ENCODE data around the gene ATRIP. TPM values are rescaled to one million over a fixed set of nuclear protein-coding genes. Genes with fewer than 3 reads are reported as not detected.
"Not testable (repeated sequence)": the region's sequence is repeated elsewhere in the genome, so short reads cannot be mapped to it uniquely, and the experiment has no call there.

The ATRIP gene
- total RNA-seq, 1 experiment from 2014 or later: 14.1 TPM

DNA sequence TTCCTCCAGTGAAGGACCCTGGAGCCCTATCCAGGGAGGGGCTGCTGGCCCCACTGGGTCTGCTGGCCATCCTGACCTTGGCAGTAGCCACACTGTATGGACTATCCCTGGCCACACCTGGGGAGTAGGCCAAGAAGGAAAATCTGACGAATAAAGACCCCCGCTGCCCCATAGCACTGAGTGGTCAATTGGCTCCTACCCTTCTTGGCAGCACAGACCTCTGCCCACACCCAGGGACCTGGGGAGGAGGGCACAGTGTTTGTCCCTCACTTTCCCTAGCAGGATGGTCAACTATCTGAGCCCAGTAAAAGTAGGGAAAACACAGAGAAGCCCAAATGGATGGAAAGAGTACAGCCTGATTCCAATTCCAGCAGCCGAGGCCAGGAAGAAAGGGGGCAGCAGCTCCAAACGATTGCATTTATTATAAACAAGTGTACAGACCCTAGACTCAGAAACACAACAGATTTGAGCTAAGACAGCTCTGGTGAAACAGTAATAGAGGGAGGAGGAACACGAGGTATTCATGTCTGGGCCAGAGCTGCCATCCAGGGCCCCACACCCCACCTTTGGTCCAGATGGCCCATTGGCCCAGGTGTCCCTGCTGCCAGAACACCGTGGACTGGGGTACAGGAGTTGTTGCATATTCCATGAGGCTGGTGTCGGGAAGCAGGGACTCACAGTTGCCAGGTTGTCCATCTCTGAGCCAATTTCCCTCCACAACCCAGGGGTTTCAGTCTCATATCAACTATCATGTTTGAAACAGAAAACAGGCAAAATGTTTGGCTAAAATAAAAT, 21.1 kb downstream of the ATRIP start:
- DNase-seq (ENCODE audit: low read depth): no peak

DNA sequence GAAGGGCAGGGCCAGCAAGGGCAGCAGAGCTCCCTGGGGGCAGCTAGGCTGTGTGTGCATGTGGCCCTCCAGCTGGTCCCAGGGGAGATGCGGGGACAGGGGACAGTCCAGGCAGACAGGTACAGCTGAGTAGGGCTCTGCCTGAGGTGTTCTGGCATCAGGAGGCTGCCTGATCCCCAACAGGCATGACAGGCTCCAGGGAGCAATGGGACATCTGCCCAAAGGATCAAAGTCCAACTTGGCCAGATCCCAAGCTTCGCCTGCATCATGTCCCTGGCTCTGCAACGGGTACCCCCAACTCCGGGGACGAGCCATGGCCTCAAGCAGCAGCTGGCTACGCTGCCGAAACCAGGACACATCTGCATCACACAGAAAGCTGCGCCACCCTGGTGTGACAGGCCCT, 21.8 kb downstream of the ATRIP start:
- DNase-seq (ENCODE audit: low read depth): no peak

DNA sequence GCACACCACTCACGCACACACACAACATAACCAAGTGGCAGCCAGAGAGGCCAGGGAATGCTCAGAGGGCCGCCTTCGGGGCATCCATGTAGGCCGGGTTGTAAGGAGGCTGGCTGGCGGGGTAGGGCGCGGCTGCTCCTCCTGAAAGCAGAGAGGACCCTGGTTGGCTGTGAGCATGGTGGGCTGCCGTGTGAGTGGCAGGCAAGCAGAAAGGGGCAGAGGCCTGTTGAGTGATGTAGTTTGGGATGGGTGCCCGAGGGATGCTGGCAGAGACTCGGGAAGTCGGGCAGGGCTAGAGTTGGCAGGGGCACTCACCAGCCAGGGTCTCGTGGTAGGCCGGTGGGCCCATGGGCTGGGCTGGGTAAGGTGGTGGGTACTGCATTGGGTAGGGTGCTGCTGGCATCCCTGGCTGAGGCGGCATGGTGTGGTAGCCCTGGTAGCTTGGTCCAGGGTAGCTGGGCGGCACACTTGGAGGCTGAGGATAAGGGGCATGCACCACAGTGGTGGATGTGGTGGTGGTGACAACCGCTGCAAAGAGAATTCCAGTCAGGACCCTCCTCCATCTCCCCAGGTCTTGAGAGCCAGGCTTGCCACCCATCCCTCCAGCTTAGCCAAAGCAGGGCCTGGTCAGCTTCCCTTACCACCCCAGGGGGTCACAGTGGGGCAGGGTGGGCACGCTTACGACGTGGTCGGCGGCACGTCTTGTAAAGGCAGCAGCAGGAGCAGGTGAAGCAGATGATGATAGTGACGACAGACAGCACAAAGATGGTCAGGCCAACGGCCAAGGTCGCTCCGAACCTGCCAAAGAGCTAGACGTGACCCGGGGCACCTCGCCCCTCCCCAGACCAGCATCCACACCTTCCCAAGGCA, 22.7 kb downstream of the ATRIP start:
- DNase-seq (ENCODE audit: low read depth): no peak

DNA sequence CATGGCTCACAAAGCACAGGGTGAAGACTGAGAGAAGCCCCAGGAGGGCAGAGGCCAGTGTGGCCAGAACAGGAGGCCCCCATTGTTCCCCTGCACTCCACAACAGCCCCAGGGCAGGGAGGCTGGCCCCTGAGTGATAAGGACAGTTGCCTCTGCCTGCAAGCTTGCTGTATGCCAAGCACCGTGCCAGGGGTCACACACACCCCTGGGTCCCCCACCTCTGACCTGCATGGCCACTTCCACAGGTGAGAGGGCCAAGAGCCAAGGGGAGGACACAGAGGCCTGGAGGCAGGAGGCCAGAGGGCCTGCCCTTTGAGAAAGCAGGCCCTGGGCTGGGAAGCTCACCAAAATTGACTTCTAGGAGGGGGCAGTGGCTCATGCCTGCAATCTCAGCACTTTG, 23.7 kb downstream of the ATRIP start:
- DNase-seq (ENCODE audit: low read depth): no peak

DNA sequence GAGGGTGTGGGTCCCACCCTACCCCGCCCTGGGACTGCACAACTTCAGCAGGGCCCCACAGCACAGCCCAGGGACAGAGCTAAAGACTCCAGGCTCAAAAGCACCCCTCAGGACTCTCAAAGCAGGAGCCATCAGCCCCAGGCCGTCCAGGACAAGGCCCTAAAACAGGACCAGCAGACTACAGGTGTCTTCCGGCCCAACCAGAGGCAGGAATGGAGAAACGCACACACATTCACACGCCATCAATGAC, 26.1 kb downstream of the ATRIP start:
- DNase-seq (ENCODE audit: low read depth): no peak

DNA sequence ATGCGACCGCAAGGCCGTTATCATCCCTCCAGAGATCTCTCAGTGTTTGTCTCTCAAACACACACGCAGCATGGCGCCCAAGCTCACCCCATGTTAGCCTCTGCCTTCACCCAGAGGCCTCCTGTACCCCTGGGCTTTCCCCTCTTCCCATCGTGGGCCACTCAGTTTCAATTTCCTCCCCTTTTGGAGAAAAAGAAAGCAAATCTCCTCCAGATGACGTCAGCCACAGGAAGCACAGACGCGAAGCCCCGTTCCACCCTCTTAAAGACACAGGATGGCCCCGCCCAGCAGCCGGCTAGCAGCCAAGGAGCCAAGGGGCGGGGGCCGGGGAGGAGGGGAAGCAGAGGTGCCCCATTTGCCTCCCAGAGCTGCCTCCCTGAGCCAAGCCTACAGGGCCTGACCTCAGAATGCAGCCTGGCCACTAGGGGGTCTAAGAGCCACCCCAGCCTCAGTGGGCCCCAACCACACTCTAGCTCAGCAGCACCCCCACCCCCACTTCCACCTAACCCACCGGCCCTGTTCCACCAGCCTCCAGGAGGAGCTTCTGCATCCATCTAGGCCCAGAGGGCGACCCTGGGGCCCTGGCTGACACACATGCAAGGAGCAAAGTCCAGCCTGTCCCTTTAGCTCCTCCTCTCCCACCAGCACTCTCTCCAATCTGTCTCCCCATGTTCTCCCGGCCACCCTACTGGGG, 26.5 kb downstream of the ATRIP start:
- peak; percentile 91 for DNase-seq (ENCODE audit: low read depth)

DNA sequence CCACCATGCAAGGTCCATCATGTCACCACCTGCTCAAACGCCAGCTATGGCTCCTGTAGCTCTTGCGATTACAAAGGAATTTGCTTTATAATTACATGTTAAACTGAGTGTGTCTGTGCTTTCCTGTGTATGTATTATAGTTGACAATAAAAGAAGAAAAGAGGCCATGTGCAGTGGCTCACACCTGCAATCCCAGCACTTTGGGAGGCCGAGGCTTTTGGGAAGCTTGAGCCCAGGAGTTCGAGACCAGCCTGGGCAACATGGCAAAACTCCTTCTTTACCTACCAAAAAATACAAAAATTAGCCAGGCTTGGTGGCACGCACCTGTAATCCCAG, 27.0 kb downstream of the ATRIP start:
- no peak for DNase-seq (ENCODE audit: low read depth)

DNA sequence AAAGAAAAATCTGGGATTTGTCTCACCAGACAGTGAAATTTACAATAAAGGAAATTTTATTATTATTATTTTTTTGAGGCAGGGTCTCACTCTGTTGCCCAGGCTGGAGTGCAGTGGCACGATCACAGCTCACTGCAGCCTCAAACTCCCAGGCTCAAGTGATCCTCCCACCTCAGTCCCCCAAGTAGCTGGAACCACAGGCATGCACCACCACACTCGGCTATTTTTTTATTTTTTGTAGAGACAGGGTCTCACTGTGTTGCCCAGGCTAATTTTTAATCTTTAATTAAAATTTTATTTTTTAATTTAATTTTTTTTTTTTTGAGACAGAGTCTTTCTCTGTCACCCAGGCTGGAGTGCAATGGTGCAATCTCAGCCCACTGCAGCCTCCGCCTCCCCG, 27.5 kb downstream of the ATRIP start:
- not testable (repeated sequence) for DNase-seq (ENCODE audit: low read depth)

DNA sequence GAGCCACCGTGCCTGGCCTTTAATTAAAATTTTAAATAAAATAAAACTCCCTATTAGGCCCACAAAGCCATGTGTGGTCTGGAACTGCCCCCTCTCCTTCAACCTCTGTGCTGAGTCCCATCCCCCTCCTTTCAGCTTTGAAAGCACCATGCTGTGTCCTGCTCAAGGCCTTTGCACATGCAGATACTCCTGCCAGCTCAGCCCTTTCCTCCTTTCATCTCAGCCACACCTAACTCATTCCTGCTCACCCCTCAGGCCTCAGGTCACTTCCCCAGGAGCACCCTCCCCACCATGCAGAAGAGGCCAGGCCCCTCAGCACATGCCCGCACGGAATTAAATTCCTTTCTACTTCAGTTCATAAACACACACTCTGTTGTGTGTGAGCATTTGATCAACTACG, 28.1 kb downstream of the ATRIP start:
- DNase-seq (ENCODE audit: low read depth): no peak

DNA sequence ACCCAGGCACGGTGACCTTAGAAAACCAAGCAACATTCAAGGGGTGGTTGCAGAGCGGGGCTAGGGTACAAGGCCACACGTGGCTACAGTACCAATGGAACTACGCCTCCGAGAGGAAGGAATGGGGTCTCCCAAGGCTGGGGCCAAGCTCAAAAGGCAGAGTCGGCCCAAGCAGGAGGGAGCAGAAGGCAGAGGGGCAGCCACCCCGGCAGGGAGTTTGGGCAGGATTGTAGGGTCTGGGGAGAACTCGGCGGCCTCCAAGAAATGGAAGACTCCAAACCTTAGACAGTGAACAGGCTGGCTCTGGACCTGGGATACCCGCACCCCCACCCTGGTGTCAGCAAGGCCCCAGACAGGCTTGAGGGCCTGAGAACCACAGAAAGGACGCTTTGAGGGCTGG, 28.7 kb downstream of the ATRIP start:
- DNase-seq (ENCODE audit: low read depth): no peak

DNA sequence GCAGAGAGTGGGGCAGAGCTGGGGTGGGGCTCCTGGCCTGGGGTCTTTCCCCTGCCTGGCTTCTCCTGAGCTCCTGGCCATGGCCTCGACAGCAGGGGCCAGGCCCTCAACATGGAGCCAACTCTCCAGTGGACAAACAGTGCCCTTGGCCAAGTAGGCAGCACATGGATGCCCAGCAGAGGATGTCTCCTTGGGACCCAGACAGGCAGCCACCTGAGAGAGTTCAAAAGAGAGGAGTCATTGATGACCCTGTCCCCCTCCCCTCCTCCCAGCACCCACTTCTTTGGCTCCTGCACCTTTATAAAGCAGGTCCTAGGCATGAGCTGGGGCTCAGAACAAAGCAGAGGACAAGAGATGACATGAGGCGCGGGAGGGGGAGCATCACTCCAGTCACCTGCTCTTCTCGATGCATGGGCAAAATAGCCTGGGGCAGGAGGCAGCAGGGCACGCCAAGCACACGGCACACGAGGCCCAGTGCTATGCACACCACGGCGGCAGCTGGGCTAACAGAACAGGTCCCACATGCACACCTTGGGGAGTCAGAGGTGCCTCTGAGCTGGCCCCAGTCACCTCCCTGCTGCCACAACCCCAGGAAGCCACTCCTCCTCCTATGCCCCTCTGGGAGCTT, 30.0 kb downstream of the ATRIP start:
- no peak for DNase-seq (ENCODE audit: low read depth)

DNA sequence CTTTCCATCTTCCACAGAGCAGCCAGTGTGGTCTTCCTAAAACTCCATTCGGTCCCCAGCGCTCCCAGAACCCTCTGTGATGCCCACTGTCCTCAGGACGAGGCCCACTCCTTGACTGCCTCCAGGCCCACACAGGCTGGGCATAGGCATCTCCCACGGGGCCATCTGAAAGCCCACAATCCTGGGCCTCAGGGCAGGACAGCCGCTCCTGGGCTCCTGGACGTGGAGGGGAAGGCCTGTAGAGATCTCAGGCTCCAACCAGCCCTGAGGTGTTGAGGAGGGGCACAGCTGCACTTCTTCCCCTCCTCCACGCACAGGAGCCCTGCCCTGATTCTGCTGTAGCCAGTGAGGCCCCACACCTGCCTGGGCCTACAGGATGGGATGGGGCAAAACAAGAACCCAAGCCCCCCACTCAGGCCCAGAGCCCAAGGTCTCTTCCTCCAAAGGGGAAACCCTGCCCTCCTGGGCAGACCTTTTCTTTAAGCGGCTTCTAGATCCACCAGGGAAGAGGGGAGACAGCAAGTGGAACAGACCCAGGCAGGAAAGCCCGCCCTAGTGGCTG, 31.5 kb downstream of the ATRIP start:
- no peak for DNase-seq (ENCODE audit: low read depth)

DNA sequence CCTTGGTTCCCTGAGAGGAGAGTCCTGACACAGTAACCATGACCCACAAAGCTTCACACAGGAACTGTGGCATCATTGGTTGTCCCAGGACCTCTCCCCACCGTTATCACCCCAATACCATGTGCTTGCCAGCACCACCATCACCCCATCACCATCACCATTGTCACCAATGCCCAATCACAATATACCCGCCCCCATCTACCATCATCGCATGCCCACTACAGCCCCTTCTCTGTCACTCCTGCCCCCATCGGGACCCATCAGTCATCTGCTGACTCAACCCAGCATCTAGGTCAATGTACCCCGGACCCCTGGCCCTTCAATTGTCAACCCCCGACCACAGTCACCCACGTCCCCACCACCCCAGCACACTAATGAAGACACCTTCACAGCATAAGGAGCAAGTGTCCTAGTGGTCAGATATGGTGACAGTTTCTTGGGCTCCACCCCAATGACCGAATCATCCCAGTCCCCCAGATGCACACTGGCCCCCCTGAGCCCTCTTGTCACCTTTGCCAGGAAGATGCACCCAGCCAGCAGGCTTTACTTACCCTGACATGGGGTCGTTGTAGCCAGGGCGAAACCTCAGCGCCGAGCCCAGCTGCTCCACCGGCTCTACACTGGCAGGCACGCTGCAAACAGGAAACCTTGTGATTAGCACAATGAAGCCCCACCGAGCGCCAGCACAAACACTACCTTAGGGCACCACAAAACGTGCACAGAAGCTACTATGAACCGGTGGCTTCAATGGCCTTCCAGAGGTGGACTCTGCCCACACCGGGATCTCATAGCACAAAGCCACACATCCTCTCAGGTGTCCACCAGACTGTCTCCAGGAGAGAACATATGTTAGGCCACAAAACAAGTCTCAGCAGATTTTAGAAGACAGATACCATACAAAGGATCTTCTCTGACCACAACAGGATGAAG, 32.4 kb downstream of the ATRIP start:
- no peak for DNase-seq (ENCODE audit: low read depth)

DNA sequence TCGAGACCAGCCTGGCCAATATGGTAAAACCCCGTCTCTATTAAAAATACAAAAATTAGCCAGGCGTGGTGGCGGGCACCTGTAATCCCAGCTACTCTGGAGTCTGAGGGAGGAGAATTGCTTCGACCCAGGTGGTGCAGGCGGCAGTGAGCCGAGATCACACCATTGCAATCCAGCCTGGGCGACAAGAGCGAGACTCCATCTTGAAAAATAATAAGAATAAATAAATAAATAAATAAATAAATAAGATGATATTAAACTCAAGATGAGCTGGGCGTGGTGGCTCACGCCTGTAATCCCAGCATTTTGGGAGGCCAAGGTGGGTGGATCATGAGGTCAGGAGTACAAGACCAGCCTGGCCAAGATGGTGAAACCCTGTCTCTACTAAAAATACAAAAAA, 34.4 kb downstream of the ATRIP start:
- not testable (repeated sequence) for DNase-seq (ENCODE audit: low read depth)

DNA sequence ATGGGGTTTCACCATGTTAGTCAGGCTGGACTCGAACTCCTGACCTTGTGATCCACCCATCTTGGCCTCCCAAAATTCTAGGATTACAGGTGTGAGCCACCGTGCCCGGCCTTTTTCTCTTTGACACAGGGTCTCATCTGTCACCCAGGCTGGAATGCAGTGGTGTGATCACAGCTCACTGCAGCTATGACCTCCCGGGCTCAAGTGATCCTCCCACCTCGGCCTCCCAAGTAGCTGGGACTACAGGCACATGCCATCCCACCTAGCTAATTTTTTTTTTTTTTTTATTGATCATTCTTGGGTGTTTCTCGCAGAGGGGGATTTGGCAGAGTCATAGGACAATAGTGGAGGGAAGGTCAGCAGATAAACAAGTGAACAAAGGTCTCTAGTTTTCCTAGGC, 36.3 kb downstream of the ATRIP start:
- DNase-seq (ENCODE audit: low read depth): not testable (repeated sequence)

DNA sequence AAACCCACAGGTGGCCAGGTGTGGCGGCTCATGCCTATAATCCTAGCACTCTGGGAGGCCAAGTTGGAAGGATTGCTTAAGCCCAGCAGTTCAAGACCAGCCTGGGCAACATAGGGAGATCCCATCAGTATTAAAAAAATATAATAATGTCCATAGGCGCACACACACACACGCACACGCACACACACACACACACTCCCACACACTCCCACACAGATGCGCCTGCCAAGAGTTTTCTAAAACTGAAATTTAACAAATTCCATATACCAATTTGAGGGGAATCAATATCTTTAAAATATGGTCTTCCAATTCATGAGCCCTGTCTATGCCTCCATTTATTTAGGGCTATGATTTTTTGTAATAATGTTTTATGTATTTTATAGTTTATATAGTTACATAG, 40.4 kb downstream of the ATRIP start:
- no peak for DNase-seq (ENCODE audit: low read depth)

DNA sequence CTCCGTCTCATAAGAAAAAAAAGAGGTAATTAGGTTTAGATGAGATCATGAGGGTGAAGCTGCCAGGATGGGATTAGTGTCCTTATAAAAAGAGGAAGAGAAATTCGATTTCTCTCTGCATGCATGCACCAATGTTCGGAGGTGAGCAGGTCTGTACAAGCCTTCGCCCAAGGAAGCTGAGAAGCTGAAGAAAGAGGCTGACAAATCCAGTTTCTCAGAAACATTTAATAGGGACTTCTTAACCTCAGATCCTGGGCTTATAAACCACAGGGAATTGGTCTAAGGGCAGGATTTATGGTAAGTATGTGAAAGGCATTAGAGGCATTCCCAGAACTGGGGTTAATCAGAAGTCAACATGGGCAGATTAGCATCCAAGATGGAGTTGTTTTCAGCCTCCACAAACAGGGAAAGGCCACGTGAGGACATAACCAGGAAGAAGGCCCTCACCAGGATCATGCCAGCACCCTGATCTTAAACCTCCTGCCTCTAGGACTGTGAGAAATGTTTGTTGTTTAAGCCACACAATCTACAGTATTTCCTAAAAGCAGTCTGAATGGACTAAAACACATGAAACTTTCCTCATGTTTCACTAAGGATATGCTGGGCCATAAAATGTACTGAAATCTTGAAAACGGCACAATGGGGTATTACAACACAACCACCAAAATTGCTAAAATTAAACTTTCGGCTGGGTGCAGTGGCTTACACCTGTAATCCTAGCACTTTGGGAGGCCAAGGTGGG, 46.1 kb downstream of the ATRIP start:
- DNase-seq (ENCODE audit: low read depth): no peak

DNA sequence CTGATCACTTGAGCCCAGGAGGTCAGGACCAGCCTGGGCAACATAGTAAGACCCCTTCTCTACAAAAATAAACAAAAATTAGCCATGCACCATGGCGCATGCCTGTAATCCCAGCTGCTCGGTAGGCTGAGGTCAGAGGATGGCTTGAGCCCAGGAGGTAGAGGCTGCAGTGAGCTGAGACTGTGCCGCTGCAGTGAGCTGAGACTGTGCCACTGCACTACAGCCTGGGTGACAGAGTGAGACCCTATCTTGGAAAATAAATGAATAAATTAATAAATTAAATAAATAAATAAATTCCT, 46.6 kb downstream of the ATRIP start:
- DNase-seq (ENCODE audit: low read depth): no peak

DNA sequence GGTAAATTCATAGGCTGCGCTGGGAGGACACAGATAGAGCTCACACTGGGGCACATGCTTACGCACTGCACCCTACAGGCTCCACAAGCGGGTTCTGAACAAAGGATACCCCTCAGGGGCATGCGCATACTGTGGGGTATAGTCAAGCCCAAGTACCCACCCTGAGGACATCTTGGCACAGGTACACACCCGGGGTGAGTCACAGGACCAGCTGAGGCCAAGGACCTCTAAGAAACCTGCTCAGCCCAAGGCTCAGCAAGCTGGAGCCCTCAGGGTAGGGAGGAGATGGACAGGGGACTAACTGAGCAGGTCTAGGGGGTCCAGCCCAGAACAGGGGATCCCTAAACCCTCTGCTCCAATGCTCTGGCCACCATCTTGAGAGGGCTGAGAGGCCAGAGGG, 54.1 kb downstream of the ATRIP start:
- no peak for DNase-seq (ENCODE audit: low read depth)

DNA sequence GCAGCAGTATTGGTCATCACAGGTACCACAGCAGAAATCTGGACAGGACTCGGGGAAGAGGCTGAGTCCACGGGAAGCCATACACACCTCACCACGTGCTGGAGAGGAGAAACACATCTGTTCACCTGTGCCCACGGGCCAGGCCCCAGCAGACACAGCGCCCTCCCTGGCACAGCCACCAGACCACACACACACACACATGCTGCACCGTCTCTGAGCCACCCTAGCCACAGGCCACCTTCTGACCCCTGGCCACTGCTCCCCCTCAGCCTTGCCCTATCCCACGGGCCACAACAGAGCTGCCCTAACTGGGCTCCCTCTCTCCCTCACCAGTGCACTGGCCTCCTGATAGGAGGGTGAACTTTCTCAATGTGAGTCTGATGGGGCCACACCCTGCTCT, 54.7 kb downstream of the ATRIP start:
- no peak for DNase-seq (ENCODE audit: low read depth)
